ENCODE results near the gene CATSPER3.
A peak's percentile ranks its signal among the peaks of the same experiment; 100 is the strongest.

GRCh38 chr5:135039271-135040033, 71.7 kb downstream of the CATSPER3 start:
- TF ChIP-seq CTCF (optimal IDR thresholded peaks at IDR 0.05 in 1 of 3, IDR thresholded peaks at IDR 0.05 in 1 of 3, conservative IDR thresholded peaks at IDR 0.05 in 1 of 3; ENCODE audit: extremely low read depth in 1 of 3, insufficient read depth in 2 of 3, low read length in 3 of 3) (no peak), EZH2 (IDR thresholded peaks at IDR 0.05; ENCODE audit: low read length) (peak; percentile 95)
